GM19395 (cell line): ENCODE measurements around the gene LDB2.

ENCODE experiments used
- ATAC-seq: cut with Tn5 transposase; IDR thresholded peaks from one replicate; pipeline ENCODE4 v1.9.1; 2021; ENCODE audit warnings: mild to moderate bottlenecking, moderate library complexity; ENCODE audit not compliant: unreplicated experiment

Gene LDB2

DNA sequence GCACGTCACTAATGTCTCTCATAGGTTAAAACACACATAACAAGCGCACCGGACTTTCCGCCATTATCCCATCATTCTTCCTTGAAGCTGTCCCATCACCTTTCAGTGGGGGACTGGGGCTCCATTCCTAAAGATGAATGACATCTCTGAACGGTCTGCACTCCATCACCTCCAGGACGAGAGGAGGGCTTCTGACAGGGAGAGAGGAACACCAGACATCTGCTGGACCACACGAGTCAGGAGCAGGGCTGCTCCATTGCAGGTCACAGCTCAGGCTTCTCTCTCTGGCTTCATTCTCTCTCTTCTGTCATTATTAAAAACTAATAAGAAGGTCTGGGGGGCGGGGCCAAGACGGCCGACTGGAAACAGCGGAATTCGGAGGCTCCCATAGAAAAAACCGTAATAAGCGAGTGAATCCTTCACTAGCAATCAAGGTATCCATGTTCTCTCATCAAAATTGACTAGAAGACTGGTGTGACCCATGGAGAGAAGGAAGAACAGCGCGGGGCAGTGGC is 289.8 kb downstream of the LDB2 start:
- no peak for ATAC-seq

GRCh38 chr4:16608123-16608522 is 290.3 kb downstream of the LDB2 start:
- ATAC-seq = no peak

GRCh38 chr4:16607241-16608066 is 291.0 kb downstream of the LDB2 start:
- ATAC-seq = no peak

DNA sequence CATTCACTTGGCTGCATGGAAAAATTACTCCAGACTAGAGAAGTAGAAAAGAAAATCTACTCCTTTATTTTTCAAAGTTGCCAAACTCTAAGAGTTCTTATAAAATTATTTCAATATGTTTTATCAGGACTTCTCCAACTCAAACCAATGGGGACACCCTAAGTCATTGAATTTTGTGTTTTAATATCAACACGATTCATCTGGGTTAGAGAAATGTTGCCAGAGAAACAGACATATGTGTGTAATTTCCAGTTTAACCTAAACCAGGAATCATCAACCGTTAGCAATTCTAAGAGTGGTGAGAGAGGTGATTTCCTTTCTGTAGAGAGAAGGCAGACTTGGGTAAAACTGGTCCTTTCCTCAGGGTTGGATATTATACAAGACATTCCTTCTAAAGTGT is 291.8 kb downstream of the LDB2 start:
- no peak for ATAC-seq

- no peak for ATAC-seq
These were observed 295.3 kb downstream of the LDB2 start for GRCh38 chr4:16603178-16603577.

DNA sequence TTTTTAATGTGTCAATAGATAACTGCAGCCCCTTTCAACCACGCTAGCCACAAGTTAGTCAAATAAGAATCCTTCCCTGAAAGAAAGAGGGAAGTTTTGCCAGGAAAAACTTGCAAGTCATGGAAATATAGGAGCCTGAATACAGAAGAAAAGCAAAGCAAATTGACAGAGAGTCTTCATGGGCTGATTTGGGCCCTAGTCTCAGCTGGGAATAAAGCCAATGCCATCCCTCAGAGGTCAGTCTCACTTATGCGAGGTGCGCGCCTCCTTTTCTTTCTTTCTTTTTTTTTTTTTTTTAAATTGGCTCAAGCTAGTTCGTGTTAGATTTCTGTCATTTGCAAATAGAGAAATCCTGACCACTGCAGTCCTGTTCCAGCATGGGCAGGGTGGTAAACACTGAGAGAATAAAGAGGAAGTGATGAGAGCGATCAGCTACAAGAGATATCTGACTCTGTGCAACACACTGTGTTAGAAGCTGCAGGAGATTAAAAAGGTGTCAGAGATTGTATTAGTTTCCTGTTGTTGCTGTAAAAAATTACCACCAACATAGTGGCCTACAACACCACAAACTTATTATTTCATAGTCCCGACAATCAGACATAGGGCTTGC is 299.7 kb downstream of the LDB2 start:
- ATAC-seq = no peak

GRCh38 chr4:16597845-16598596 is 300.4 kb downstream of the LDB2 start:
- no peak for ATAC-seq

- no peak for ATAC-seq
These were observed 301.0 kb downstream of the LDB2 start for GRCh38 chr4:16597443-16597842.

GRCh38 chr4:16596267-16596666 is 302.2 kb downstream of the LDB2 start:
- no peak for ATAC-seq

DNA sequence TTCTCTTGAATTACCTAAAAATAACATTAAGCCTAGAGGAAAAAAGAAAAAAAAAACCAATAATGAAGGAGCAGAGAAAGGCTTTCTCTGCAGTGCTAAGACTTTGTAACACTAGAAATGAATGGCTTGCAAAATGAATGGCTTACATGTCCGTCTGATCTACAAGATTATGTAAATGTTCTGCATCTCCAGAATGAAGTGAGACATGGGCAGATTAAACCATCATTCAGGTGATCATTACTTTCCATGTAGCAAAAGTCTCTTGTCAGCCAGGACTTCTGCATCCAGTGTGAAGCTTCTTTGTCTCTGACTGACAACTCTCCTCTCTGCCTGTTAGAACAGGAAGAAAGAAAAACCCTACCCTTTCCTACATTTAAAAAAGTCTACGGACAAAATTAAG is 304.3 kb downstream of the LDB2 start:
- ATAC-seq = no peak

GRCh38 chr4:16593386-16593785 is 305.1 kb downstream of the LDB2 start:
- no peak for ATAC-seq

DNA sequence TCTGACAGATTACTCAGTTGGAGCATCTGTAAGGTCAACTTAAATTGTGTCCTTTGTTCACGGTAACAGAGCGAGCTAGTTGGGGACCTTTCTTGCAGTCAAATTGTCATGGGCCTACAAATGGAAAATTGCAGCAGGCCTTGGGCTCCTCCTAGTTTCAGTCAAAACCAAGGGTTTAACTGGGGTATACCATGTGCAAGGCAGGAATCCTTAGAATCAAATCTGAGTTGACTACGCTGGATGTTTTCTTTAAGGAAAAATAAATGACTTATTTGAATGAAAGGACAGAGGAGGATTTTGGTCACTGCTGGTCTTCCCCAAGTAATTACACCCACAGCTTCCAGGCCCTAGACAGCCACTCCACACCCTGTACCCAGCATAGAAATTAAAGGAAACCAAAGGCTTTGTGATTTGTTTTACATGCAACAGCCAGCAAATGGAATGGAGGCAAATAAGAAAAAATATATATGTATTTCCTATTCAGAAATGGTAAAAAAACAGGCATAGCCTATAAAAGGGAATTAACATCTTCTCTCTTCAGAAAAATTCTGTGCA is 307.1 kb downstream of the LDB2 start:
- ATAC-seq = no peak

- no peak for ATAC-seq
These were observed 307.6 kb downstream of the LDB2 start for GRCh38 chr4:16590797-16591196.

- ATAC-seq = no peak
These were observed 309.8 kb downstream of the LDB2 start for GRCh38 chr4:16588651-16589050.

GRCh38 chr4:16588149-16588548 is 310.3 kb downstream of the LDB2 start:
- ATAC-seq = no peak

GRCh38 chr4:16585053-16585452 is 313.4 kb downstream of the LDB2 start:
- ATAC-seq = no peak

DNA sequence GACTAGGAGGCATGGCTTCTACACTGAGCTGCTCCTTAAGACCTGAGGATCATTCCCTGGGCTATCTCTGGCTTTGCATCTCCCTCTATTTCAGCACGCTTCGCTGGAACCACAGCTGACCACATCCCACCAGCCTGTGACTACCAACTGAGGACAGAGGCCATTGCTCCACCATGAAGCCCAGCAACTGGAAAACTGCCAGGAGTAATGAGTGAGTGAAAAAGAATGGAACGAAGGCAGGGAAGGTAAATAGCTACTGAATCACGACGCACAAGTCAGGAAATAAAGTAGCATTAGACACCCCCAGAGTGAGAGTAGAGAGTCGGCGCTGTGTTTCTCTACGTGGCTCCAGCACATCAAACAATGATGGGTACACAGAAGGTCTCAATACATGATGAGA is 314.7 kb downstream of the LDB2 start:
- no peak for ATAC-seq

GRCh38 chr4:16582526-16582925 is 315.9 kb downstream of the LDB2 start:
- ATAC-seq = no peak

GRCh38 chr4:16582036-16582435 is 316.4 kb downstream of the LDB2 start:
- ATAC-seq = no peak

DNA sequence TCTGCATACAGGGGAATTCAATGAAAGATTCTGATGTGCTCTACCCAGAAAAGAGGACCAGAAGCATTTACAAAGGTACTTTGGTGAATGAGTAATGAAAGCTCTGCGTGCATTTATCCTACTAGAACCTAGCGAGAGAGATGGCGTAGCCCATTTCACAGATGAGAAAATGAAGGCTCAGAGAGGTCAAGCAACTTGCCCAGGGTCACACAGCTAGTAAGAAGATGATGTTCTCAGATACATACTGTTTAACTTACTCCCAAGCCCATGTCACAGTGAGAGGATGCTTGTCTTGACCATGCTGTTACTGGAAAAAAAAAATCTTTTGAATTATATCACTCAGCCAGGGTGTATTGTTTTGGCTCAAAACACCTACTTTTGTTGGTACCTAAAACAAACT is 317.3 kb downstream of the LDB2 start:
- no peak for ATAC-seq

- ATAC-seq = no peak
These were observed 317.9 kb downstream of the LDB2 start for GRCh38 chr4:16580514-16580913.
